HL-60 (cell line): ENCODE data around the gene LRFN2.
A peak's percentile ranks its signal among the peaks of the same experiment; 100 is the strongest.

Experiments
- DNase-seq, 2 experiments: peaks; one replicate each; pipeline ENCODE4 v3.0.0-alpha.2; 2010 to 2020; ENCODE audit warnings: low read depth in 1 of 2, low spot score in 1 of 2
- H3K27ac ChIP-seq: fragments of 250-450 bp; sonication (Bioruptor Pico); replicated peaks from 2 replicates; pipeline ENCODE4 v1.5.1; 2020; ENCODE audit warnings: mild to moderate bottlenecking, moderate library complexity
- H3K27me3 ChIP-seq: fragments of 250-450 bp; sonication (Bioruptor Pico); 2 replicates; pipeline ENCODE4 v1.5.1; 2021; ENCODE audit warnings: mild to moderate bottlenecking, moderate library complexity; ENCODE audit not compliant: insufficient read depth, poor library complexity, severe bottlenecking
- H3K4me3 ChIP-seq: replicated peaks from 2 replicates; pipeline ENCODE4 v1.5.1; 2011; ENCODE audit warnings: mild to moderate bottlenecking, control low read depth, low read length; ENCODE audit not compliant: insufficient read depth
- GABPA ChIP-seq: IDR thresholded peaks from 2 replicates; pipeline ENCODE4 v1.6.1; 2012; ENCODE audit warnings: low read depth
- POLR2AphosphoS5 ChIP-seq: IDR thresholded peaks from 2 replicates; pipeline ENCODE4 v1.6.1; 2012; ENCODE audit warnings: low read depth
- SPI1 ChIP-seq: IDR thresholded peaks from 2 replicates; pipeline ENCODE4 v1.6.1; 2012; ENCODE audit warnings: low read depth, mild to moderate bottlenecking, borderline replicate concordance
- TF ChIP-seq, protein P1 (sequence below): IDR thresholded peaks from 2 replicates; pipeline ENCODE4 v1.6.1; 2012; ENCODE audit warnings: low read depth; ENCODE audit not compliant: insufficient replicate concordance
- TF ChIP-seq, protein P2 (sequence below): IDR thresholded peaks from one replicate; pipeline ENCODE4 v1.5.1; 2011; ENCODE audit warnings: low read length, control low read depth, inconsistent platforms; ENCODE audit not compliant: insufficient read depth

The LRFN2 gene

DNA sequence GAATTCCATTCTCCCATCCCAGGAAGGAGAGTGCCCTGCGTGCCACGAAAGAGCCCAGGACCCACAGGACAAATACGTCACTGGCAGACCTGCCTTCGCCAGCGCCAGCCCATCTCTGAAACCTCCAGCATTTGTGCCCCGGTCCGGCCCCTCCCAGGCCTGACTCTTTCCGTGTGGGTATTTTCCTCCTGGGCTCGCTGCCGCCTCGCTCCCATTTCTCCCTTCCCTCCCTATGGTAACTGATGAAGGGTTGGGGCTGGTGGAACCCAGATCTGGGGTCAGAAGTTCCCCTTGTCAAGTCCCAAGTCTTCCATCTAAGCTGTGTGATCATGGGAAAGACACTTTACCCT is 208.5 kb downstream of the LRFN2 start:
- Histone ChIP-seq H3K27me3 (no peaks in the 10 kb centered on the region), H3K27ac (no peak overlapping the region), H3K4me3 (no peak overlapping the region)
- no peak for DNase-seq
- TF ChIP-seq SPI1, result no peak
- no peak for TF ChIP-seq GABPA
- no peak for TF ChIP-seq POLR2AphosphoS5
- TF ChIP-seq, protein P1, sequence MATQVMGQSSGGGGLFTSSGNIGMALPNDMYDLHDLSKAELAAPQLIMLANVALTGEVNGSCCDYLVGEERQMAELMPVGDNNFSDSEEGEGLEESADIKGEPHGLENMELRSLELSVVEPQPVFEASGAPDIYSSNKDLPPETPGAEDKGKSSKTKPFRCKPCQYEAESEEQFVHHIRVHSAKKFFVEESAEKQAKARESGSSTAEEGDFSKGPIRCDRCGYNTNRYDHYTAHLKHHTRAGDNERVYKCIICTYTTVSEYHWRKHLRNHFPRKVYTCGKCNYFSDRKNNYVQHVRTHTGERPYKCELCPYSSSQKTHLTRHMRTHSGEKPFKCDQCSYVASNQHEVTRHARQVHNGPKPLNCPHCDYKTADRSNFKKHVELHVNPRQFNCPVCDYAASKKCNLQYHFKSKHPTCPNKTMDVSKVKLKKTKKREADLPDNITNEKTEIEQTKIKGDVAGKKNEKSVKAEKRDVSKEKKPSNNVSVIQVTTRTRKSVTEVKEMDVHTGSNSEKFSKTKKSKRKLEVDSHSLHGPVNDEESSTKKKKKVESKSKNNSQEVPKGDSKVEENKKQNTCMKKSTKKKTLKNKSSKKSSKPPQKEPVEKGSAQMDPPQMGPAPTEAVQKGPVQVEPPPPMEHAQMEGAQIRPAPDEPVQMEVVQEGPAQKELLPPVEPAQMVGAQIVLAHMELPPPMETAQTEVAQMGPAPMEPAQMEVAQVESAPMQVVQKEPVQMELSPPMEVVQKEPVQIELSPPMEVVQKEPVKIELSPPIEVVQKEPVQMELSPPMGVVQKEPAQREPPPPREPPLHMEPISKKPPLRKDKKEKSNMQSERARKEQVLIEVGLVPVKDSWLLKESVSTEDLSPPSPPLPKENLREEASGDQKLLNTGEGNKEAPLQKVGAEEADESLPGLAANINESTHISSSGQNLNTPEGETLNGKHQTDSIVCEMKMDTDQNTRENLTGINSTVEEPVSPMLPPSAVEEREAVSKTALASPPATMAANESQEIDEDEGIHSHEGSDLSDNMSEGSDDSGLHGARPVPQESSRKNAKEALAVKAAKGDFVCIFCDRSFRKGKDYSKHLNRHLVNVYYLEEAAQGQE, result no peak
- TF ChIP-seq, protein P2, sequence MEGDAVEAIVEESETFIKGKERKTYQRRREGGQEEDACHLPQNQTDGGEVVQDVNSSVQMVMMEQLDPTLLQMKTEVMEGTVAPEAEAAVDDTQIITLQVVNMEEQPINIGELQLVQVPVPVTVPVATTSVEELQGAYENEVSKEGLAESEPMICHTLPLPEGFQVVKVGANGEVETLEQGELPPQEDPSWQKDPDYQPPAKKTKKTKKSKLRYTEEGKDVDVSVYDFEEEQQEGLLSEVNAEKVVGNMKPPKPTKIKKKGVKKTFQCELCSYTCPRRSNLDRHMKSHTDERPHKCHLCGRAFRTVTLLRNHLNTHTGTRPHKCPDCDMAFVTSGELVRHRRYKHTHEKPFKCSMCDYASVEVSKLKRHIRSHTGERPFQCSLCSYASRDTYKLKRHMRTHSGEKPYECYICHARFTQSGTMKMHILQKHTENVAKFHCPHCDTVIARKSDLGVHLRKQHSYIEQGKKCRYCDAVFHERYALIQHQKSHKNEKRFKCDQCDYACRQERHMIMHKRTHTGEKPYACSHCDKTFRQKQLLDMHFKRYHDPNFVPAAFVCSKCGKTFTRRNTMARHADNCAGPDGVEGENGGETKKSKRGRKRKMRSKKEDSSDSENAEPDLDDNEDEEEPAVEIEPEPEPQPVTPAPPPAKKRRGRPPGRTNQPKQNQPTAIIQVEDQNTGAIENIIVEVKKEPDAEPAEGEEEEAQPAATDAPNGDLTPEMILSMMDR, result no peak

DNA sequence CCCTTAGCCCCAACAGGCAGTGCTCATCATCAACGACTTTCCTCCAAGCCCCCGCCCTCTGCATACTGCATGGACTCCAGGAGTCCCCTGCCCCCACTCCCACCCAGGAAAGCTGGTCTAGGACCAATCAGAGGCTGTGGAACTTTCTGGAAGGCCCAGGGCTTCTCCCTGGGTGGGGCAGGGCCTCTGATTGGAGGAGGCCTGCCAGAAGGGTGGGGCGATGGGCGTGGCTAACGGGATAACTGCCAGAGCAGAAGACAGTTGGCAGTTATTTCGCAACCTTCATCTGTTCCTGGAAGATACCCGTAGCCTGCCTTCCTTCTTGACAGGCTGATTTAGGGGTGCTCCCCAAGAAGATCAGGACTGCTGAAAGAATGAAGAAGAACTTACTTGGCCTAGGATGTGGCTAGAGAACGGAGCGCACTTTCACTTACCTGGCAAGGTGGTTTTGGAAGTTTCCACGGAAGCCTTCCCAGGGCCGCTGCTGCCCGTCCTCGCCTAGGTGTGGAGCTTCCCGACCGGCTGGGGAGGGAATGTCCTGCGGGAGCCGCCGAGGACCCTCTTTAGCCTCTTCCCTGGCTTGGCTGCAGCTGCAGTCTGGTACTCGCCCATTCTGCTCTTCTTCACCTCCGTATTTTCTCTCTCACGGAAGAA is 209.0 kb downstream of the LRFN2 start:
- TF ChIP-seq, protein P2, result no peak
- TF ChIP-seq GABPA, result no peak
- Histone ChIP-seq H3K27ac (no peak overlapping the region), H3K27me3 (no peaks in the 10 kb centered on the region), H3K4me3 (no peak overlapping the region)
- DNase-seq, result peak; percentile 10 to 11

DNA sequence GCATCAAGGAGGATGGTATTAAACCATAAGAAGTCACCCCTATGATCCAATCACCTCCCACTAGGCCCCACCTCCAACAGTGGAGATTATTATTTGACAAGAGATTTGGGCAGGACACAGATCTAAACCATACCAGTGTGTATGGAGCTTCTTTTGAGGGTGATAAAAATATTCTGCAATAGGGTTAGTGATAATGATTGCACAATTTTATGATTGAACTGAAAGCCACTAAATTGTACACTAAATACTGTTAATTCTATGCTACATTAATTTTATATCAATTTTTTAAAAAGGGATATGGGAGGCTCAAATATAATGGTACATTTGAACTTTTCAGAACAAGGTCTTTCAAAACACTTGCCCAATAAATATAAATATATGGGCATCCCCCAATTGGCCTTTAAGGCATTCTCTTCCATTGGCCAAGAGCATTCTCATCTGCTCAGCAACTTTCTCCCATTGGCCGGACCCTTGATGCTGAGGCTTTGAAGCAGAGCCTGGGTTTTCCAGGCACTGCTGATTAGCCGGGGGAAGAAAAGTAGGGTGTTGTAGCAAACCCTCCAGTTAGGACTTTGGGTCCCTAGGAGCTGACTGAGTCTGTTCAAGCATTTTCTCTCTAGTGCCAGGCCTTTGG is 209.9 kb downstream of the LRFN2 start:
- Histone ChIP-seq H3K4me3 (no peak overlapping the region), H3K27ac (no peak overlapping the region), H3K27me3 (no peaks in the 10 kb centered on the region)
- TF ChIP-seq, protein P2, result no peak
- TF ChIP-seq SPI1 (no peak), GABPA (no peak)
- DNase-seq, result no peak

DNA sequence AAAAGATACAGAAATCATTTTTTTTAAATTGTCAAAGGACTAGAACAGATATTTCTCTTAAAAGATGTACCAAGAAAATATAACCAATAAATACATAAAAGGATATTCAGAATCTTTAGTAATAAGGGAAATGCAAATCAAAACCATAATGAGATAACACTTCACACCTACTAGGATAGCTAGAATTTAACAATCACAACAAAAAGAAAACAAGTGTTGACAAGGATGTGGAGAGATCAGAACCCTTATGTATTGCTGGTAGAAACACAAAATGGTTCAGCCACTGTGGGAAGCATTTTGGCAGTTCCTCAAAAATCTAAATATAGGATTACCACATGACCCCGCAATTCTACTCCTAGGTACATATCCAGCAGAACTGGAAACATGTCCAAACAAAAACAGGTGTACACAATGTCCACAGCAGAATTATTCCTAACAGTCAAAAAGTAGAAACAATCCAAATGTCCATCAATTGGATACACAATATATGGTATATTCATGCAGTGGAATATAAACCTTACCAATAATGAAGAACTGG is 211.0 kb downstream of the LRFN2 start:
- Histone ChIP-seq H3K4me3 (no peak overlapping the region), H3K27ac (no peak overlapping the region), H3K27me3 (no peaks in the 10 kb centered on the region)
- TF ChIP-seq SPI1, result no peak; the same call in 1 of the 2 replicates
- TF ChIP-seq, protein P1, result no peak
- no peak for TF ChIP-seq GABPA
- TF ChIP-seq, protein P2, result no peak
- no peak for TF ChIP-seq POLR2AphosphoS5
- no peak for DNase-seq
